GM21360 (cell line): ENCODE measurements around the gene ITGB3.
"Not testable (repeated sequence)": the region's sequence is repeated elsewhere in the genome, so short reads cannot be mapped to it uniquely, and the experiment has no call there.

Experiments
- ATAC-seq: cut with Tn5 transposase; IDR thresholded peaks from one replicate; pipeline ENCODE4 v1.9.1; 2021; ENCODE audit warnings: mild to moderate bottlenecking, moderate library complexity; ENCODE audit not compliant: unreplicated experiment

The ITGB3 gene

GRCh38 chr17:47243737-47244598, 9.7 kb upstream of the ITGB3 start:
- ATAC-seq = no peak

GRCh38 chr17:47244697-47245096, 8.9 kb upstream of the ITGB3 start:
- ATAC-seq = no peak

- ATAC-seq = no peak
Measured at GRCh38 chr17:47246120-47246519, 7.5 kb upstream of the ITGB3 start.

- ATAC-seq = no peak
Measured at GRCh38 chr17:47250855-47251254, 2.8 kb upstream of the ITGB3 start.

GRCh38 chr17:47251421-47251940, 2.1 kb upstream of the ITGB3 start:
- ATAC-seq = no peak

- ATAC-seq = no peak
Measured at GRCh38 chr17:47252209-47252608, 1.4 kb upstream of the ITGB3 start.

- no peak for ATAC-seq
Measured at GRCh38 chr17:47252766-47253512, 688 bp upstream of the ITGB3 start.

GRCh38 chr17:47254403-47254943, 846 bp downstream of the ITGB3 start:
- no peak for ATAC-seq

GRCh38 chr17:47257651-47258339, 4.2 kb downstream of the ITGB3 start:
- no peak for ATAC-seq

GRCh38 chr17:47262586-47262985, 9.0 kb downstream of the ITGB3 start:
- no peak for ATAC-seq

GRCh38 chr17:47264166-47264565, 10.5 kb downstream of the ITGB3 start:
- no peak for ATAC-seq

- no peak for ATAC-seq
Measured at GRCh38 chr17:47265983-47266541, 12.4 kb downstream of the ITGB3 start.

GRCh38 chr17:47266782-47267181, 13.2 kb downstream of the ITGB3 start:
- ATAC-seq = no peak

GRCh38 chr17:47267354-47267828, 13.8 kb downstream of the ITGB3 start:
- no peak for ATAC-seq

GRCh38 chr17:47268964-47269363, 15.3 kb downstream of the ITGB3 start:
- not testable (repeated sequence) for ATAC-seq

- not testable (repeated sequence) for ATAC-seq
Measured at GRCh38 chr17:47269561-47270280, 16.1 kb downstream of the ITGB3 start.

- no peak for ATAC-seq
Measured at GRCh38 chr17:47270946-47271705, 17.5 kb downstream of the ITGB3 start.

GRCh38 chr17:47272491-47272890, 18.9 kb downstream of the ITGB3 start:
- ATAC-seq = no peak

- no peak for ATAC-seq
Measured at GRCh38 chr17:47273245-47273644, 19.6 kb downstream of the ITGB3 start.
